NOMO-1 treated with DMSO at 0.1 percent for 48 hours (cell line): ENCODE results near the gene KIF12.
"Not testable (repeated sequence)": the region's sequence is repeated elsewhere in the genome, so short reads cannot be mapped to it uniquely, and the experiment has no call there.

Experiments used
- DNase-seq: peaks from one replicate; lab custom pipeline; 2025; ENCODE audit not compliant: unreplicated experiment; lab: John Stamatoyannopoulos, UW

Gene KIF12

GRCh38 chr9:114049441-114050225 lies 49.5 kb downstream of the KIF12 start:
- DNase-seq = no peak

- no peak for DNase-seq
Observed at GRCh38 chr9:114048533-114049415, 50.3 kb downstream of the KIF12 start.

GRCh38 chr9:114047717-114048116 lies 51.4 kb downstream of the KIF12 start:
- no peak for DNase-seq

GRCh38 chr9:114046875-114047274 lies 52.2 kb downstream of the KIF12 start:
- DNase-seq = no peak

GRCh38 chr9:114046237-114046755 lies 52.8 kb downstream of the KIF12 start:
- no peak for DNase-seq

GRCh38 chr9:114043660-114044059 lies 55.4 kb downstream of the KIF12 start:
- not testable (repeated sequence) for DNase-seq
